GM12878 (cell line): ENCODE data around the gene EXD3.
"Not testable (repeated sequence)": the region's sequence is repeated elsewhere in the genome, so short reads cannot be mapped to it uniquely, and the experiment has no call there.

Experiments
- BCL3 ChIP-seq: IDR thresholded peaks from 2 replicates; pipeline ENCODE4 v1.6.1; 2011; ENCODE audit warnings: borderline replicate concordance, low read depth, mild to moderate bottlenecking, moderate library complexity, low read length; ENCODE audit not compliant: insufficient read depth, poor library complexity, severe bottlenecking
- CREM ChIP-seq: IDR thresholded peaks from 2 replicates; pipeline ENCODE4 v1.6.1; 2014; ENCODE audit warnings: antibody characterized with exemption, low read depth
- CTCF ChIP-seq, 3 experiments: IDR thresholded peaks in 2 of 3; conservative IDR thresholded peaks in 1 of 3; 2 replicates each; pipeline ENCODE4 v1.5.1; 2011; ENCODE audit warnings: low read depth in 3 of 3, low read length in 3 of 3, mild to moderate bottlenecking in 3 of 3, control low read depth in 2 of 3, moderate library complexity in 2 of 3, inconsistent platforms in 1 of 3, mixed read lengths in 1 of 3; ENCODE audit not compliant: control insufficient read depth in 2 of 3, insufficient read depth in 1 of 3; ENCODE audit errors: extremely low read depth in 1 of 3
- EZH2 ChIP-seq: IDR thresholded peaks from 2 replicates; pipeline ENCODE4 v1.6.1; 2012; ENCODE audit warnings: low read depth, mild to moderate bottlenecking, control low read depth, inconsistent platforms, low read length, borderline replicate concordance; ENCODE audit not compliant: control insufficient read depth
- POLR2A ChIP-seq: IDR thresholded peaks from 2 replicates; pipeline ENCODE4 v1.6.1; 2011; ENCODE audit warnings: low read depth, mild to moderate bottlenecking, low read length
- RAD21 ChIP-seq: IDR thresholded peaks from 2 replicates; pipeline ENCODE4 v1.6.1; 2011; ENCODE audit warnings: mild to moderate bottlenecking, low read depth, low read length, moderate library complexity; ENCODE audit not compliant: insufficient read depth
- TARDBP ChIP-seq: IDR thresholded peaks from 2 replicates; pipeline ENCODE4 v1.6.1; 2016; ENCODE audit warnings: borderline replicate concordance

GRCh38 chr9:137466389-137467085, 43.6 kb upstream of the EXD3 start:
- TF ChIP-seq RAD21; BCL3; CTCF (IDR thresholded peaks at IDR 0.05 in 2 of 3, conservative IDR thresholded peaks at IDR 0.05 in 1 of 3; ENCODE audit: control insufficient read depth in 2 of 3, extremely low read depth in 1 of 3, insufficient read depth in 1 of 3, low read depth in 3 of 3, low read length in 3 of 3); EZH2; POLR2A; TARDBP; CREM: not testable (repeated sequence)
